IMR-90 (cell line): ENCODE measurements around the gene CBFA2T3. TPM values are rescaled to one million over a fixed set of nuclear protein-coding genes. Genes with fewer than 3 reads are reported as not detected.

ENCODE experiments used
- ATAC-seq: fragments of 200-7000 bp; cut with Tn5 transposase; 2 replicates; pipeline ENCODE4 v1.9.1; 2020; ENCODE audit warnings: low read depth, mild to moderate bottlenecking, moderate library complexity
- BruUV-seq: library from RNA; stranded (reverse); fragments of 400-500 nt; replicated peaks from 2 replicates; lab custom pipeline; 2021; lab: Mats Ljungman, UMichigan
- CTCF ChIA-PET: fragments of 300-600 bp; formaldehyde crosslinking; extraction: SDS; loops from one replicate; lab custom pipeline; 2021; ENCODE audit warnings: antibody characterized with exemption; lab: Yijun Ruan, JAX
- POLR2A ChIA-PET: fragments of 300-600 bp; sonication (Branson Sonifier 250); formaldehyde crosslinking; loops from one replicate; lab custom pipeline; 2022; ENCODE audit warnings: antibody characterized with exemption; ENCODE audit not compliant: unreplicated experiment; lab: Charles Lee
- DNase-seq: peaks from one replicate; pipeline ENCODE4 v3.0.0; 2013
- H2AFZ ChIP-seq: replicated peaks from 2 replicates; pipeline ENCODE3; 2013; ENCODE audit warnings: low read length, mild to moderate bottlenecking; ENCODE audit not compliant: poor library complexity
- H2AK5ac ChIP-seq: 2 replicates; pipeline ENCODE4 v1.6.1; 2013; ENCODE audit warnings: low read depth, low read length, inconsistent platforms
- H2AK9ac ChIP-seq: replicated peaks from 2 replicates; pipeline ENCODE3; 2013; ENCODE audit warnings: mild to moderate bottlenecking, low read depth, low read length, moderate library complexity; ENCODE audit not compliant: poor library complexity
- H2BK120ac ChIP-seq: 2 replicates; pipeline ENCODE4 v1.6.1; 2013; ENCODE audit warnings: low read depth, low read length, inconsistent platforms
- H2BK15ac ChIP-seq: 3 replicates; pipeline ENCODE4 v1.6.1; 2013; ENCODE audit warnings: low read depth, low read length, inconsistent platforms
- H2BK20ac ChIP-seq: 2 replicates; pipeline ENCODE4 v1.6.1; 2013; ENCODE audit warnings: low read depth, mild to moderate bottlenecking, inconsistent platforms, low read length, moderate library complexity
- H2BK5ac ChIP-seq: 2 replicates; pipeline ENCODE4 v1.6.1; 2013; ENCODE audit warnings: mild to moderate bottlenecking, low read depth, low read length, inconsistent platforms; ENCODE audit not compliant: poor library complexity, severe bottlenecking
- H3K14ac ChIP-seq: replicated peaks from 2 replicates; pipeline ENCODE4 v1.6.1; 2013; ENCODE audit warnings: low read depth, low read length, inconsistent platforms
- H3K18ac ChIP-seq: 2 replicates; pipeline ENCODE4 v1.6.1; 2013; ENCODE audit warnings: low read depth, low read length, control low read depth
- H3K23ac ChIP-seq: 2 replicates; pipeline ENCODE4 v1.6.1; 2013; ENCODE audit warnings: low read depth, low read length, inconsistent platforms
- H3K27ac ChIP-seq: 2 replicates; pipeline ENCODE4 v1.5.1; 2013; ENCODE audit warnings: mild to moderate bottlenecking, control low read depth, low read length; ENCODE audit not compliant: insufficient read depth
- H3K27me3 ChIP-seq: 2 replicates; pipeline ENCODE4 v1.6.1; 2013; ENCODE audit warnings: low read length; ENCODE audit not compliant: control insufficient read depth, insufficient read depth
- H3K36me3 ChIP-seq: 2 replicates; pipeline ENCODE4 v1.6.1; 2013; ENCODE audit warnings: low read length, mixed read lengths; ENCODE audit not compliant: control insufficient read depth, insufficient read depth
- H3K4ac ChIP-seq: 2 replicates; pipeline ENCODE4 v1.6.1; 2013; ENCODE audit warnings: low read depth, low read length, inconsistent platforms
- H3K4me1 ChIP-seq: 2 replicates; pipeline ENCODE4 v1.6.1; 2013; ENCODE audit warnings: low read length, mixed read lengths; ENCODE audit not compliant: control insufficient read depth, insufficient read depth
- H3K4me2 ChIP-seq: 2 replicates; pipeline ENCODE4 v1.6.1; 2013; ENCODE audit warnings: low read depth, mild to moderate bottlenecking, control low read depth, low read length, moderate library complexity
- H3K4me3 ChIP-seq: 2 replicates; pipeline ENCODE4 v1.5.1; 2013; ENCODE audit warnings: low read depth, mild to moderate bottlenecking, control low read depth, low read length, moderate library complexity; ENCODE audit not compliant: insufficient read depth
- H3K56ac ChIP-seq: 2 replicates; pipeline ENCODE4 v1.6.1; 2013; ENCODE audit warnings: low read length, inconsistent platforms; ENCODE audit not compliant: insufficient read depth; ENCODE audit errors: extremely low read depth
- H3K79me1 ChIP-seq, 2 experiments: 2 replicates each; pipeline ENCODE4 v1.6.1; 2013; ENCODE audit warnings: low read length in 2 of 2, inconsistent platforms in 1 of 2, low read depth in 1 of 2
- H3K9ac ChIP-seq: 2 replicates; pipeline ENCODE4 v1.6.1; 2013; ENCODE audit warnings: low read depth, low read length, control low read depth
- H3K9me1 ChIP-seq: 2 replicates; pipeline ENCODE4 v1.6.1; 2013; ENCODE audit warnings: low read length, inconsistent platforms; ENCODE audit not compliant: insufficient read depth
- H3K9me3 ChIP-seq: 2 replicates; pipeline ENCODE4 v1.6.1; 2013; ENCODE audit warnings: low read length; ENCODE audit not compliant: control insufficient read depth, insufficient read depth
- H4K20me1 ChIP-seq: 2 replicates; pipeline ENCODE4 v1.6.1; 2013; ENCODE audit warnings: low read length, inconsistent platforms; ENCODE audit not compliant: insufficient read depth
- H4K5ac ChIP-seq: 2 replicates; pipeline ENCODE4 v1.6.1; 2013; ENCODE audit warnings: mild to moderate bottlenecking, low read depth, low read length, control low read depth
- H4K8ac ChIP-seq, 2 experiments: 2 replicates each; pipeline ENCODE4 v1.6.1; 2013; ENCODE audit warnings: low read depth in 2 of 2, low read length in 2 of 2, control low read depth in 1 of 2, inconsistent platforms in 1 of 2
- H4K91ac ChIP-seq: 2 replicates; pipeline ENCODE4 v1.6.1; 2013; ENCODE audit warnings: low read depth, low read length, inconsistent platforms; ENCODE audit not compliant: insufficient read depth
- BHLHE40 ChIP-seq: fragments of 150-350 bp; IDR thresholded peaks from 2 replicates; pipeline ENCODE4 v1.6.1; 2016; ENCODE audit warnings: mild to moderate bottlenecking, low read depth, low read length
- CHD1 ChIP-seq: IDR thresholded peaks from 2 replicates; pipeline ENCODE4 v1.6.1; 2012; ENCODE audit warnings: low read depth, low read length, improper control_type of control experiment
- CTCF ChIP-seq: conservative IDR thresholded peaks from 2 replicates; pipeline ENCODE4 v1.5.1; 2012; ENCODE audit warnings: mild to moderate bottlenecking, low read depth, low read length, improper control_type of control experiment
- ELK1 ChIP-seq: fragments of 150-350 bp; IDR thresholded peaks from 2 replicates; pipeline ENCODE4 v1.6.1; 2016; ENCODE audit warnings: low read depth, mild to moderate bottlenecking, low read length, moderate library complexity, borderline replicate concordance
- MAZ ChIP-seq: IDR thresholded peaks from 2 replicates; pipeline ENCODE4 v1.6.1; 2012; ENCODE audit warnings: low read depth, mild to moderate bottlenecking, low read length, improper control_type of control experiment, moderate library complexity, borderline replicate concordance
- MXI1 ChIP-seq: IDR thresholded peaks from 2 replicates; pipeline ENCODE4 v1.6.1; 2012; ENCODE audit warnings: low read depth, mild to moderate bottlenecking, low read length, moderate library complexity, borderline replicate concordance
- POLR2A ChIP-seq: IDR thresholded peaks from 2 replicates; pipeline ENCODE4 v1.6.1; 2012; ENCODE audit warnings: mild to moderate bottlenecking, low read depth, low read length
- RAD21 ChIP-seq: IDR thresholded peaks from 2 replicates; pipeline ENCODE4 v1.6.1; 2012; ENCODE audit warnings: low read length, improper control_type of control experiment
- RFX5 ChIP-seq: IDR thresholded peaks from 2 replicates; pipeline ENCODE4 v1.8.0; 2012; ENCODE audit warnings: low read depth, mild to moderate bottlenecking, low read length, moderate library complexity
- SMC3 ChIP-seq: fragments of 150-350 bp; IDR thresholded peaks from 2 replicates; pipeline ENCODE4 v1.6.1; 2016; ENCODE audit warnings: low read depth, mild to moderate bottlenecking, antibody characterized with exemption, low read length, moderate library complexity
- USF2 ChIP-seq: fragments of 150-350 bp; IDR thresholded peaks from 2 replicates; pipeline ENCODE4 v1.6.1; 2017; ENCODE audit warnings: mild to moderate bottlenecking, antibody characterized with exemption, low read length, low read depth
- WGBS, 2 experiments: methylation state at CpG; one replicate each; pipeline versions ENCODE4 v1.1.5 to v1.1.7; 2013; ENCODE audit warnings: missing lambda C conversion rate in 2 of 2; ENCODE audit not compliant: insufficient read length in 1 of 2; ENCODE audit errors: extremely low coverage in 2 of 2; 5-methylcytosine and 5-hydroxymethylcytosine counted together
- dilution Hi-C: fragments of 300-500 bp; cut with HindIII; formaldehyde crosslinking; loops from one replicate; pipeline ENCODE4 v1.14.3; 2018; ENCODE audit warnings: low sequenced_read_pairs; ENCODE audit not compliant: unreplicated experiment
- in situ Hi-C: fragments of 300-500 bp; cut with MboI; formaldehyde crosslinking; loops from 3 replicates; pipeline ENCODE4 v1.14.3; 2019; ENCODE audit warnings: low sequenced_read_pairs, inconsistent platforms, mixed read lengths
- intact Hi-C: fragments of 100-400 bp; cut with micrococcal nuclease; formaldehyde crosslinking; loops from 2 replicates; pipeline ENCODE4 v1.10.0; 2022
- polyA plus RNA-seq, 3 experiments: library from polyadenylated mRNA; depleted of rRNA; stranded (reverse); fragments of >200 nt; gene quantifications; 2 replicates each; pipeline ENCODE4 v1.2.3, GENCODE V29; 2012; ENCODE audit warnings: low replicate concordance in 1 of 3
- total RNA-seq: library from RNA; depleted of rRNA; stranded (reverse); fragments of >200 nt; gene quantifications from 2 replicates; pipeline ENCODE4 v1.2.3, GENCODE V29; 2012

Gene CBFA2T3
- total and polyA plus RNA-seq, 2 of the 4 experiments (the other 2 are of a cell fraction), result not detected

- TF ChIP-seq CHD1, result no peak
Measured at GRCh38 chr16:88966986-88967829, 9.8 kb downstream of the CBFA2T3 start (continued).

GRCh38 chr16:88965826-88966480 is 11.1 kb downstream of the CBFA2T3 start:
- dilution Hi-C loops (no loop called here), in situ Hi-C loops (no loop called here), intact Hi-C loops (no loop called here)
- H3K36me3 ChIP-seq, result no peaks in the 10 kb centered on the region
- H3K4ac ChIP-seq, result no peak overlapping the region
- H3K79me1 ChIP-seq, result no peaks in the 10 kb centered on the region
- no peak overlapping the region for H2BK120ac ChIP-seq
- no peak overlapping the region for H3K14ac ChIP-seq
- H3K4me3 ChIP-seq, result no peak overlapping the region
- H4K20me1 ChIP-seq, result no peaks in the 10 kb centered on the region
- no peak overlapping the region for H2BK5ac ChIP-seq
- no peak overlapping the region for H2AFZ ChIP-seq
- no peak for DNase-seq
- H4K91ac ChIP-seq, result no peak overlapping the region
- no peak overlapping the region for H3K9ac ChIP-seq
- POLR2A ChIA-PET, result no interaction called here
- no peak overlapping the region for H3K18ac ChIP-seq
- H3K23ac ChIP-seq, result no peak overlapping the region
- peaks cover 57% of the 10 kb centered on the region for H3K27me3 ChIP-seq
- H2BK20ac ChIP-seq, result no peak overlapping the region
- no peaks in the 10 kb centered on the region for H3K9me3 ChIP-seq
- H4K5ac ChIP-seq, result no peak overlapping the region
- H2AK9ac ChIP-seq, result no peak overlapping the region
- no peak for ATAC-seq
- no peak overlapping the region for H3K27ac ChIP-seq
- H4K8ac ChIP-seq, result no peak overlapping the region
- H3K4me1 ChIP-seq, result no peaks in the 10 kb centered on the region
- no peak overlapping the region for H3K56ac ChIP-seq
- H2AK5ac ChIP-seq, result no peak overlapping the region
- no TSS peak for BruUV-seq
- H2BK15ac ChIP-seq, result no peak overlapping the region
- no peaks in the 10 kb centered on the region for H3K9me1 ChIP-seq
- no peak overlapping the region for H3K4me2 ChIP-seq
- 75% methylated on average over 7 of the region's 19 CpGs; no CpG with 5 or more reads in 1 of the 2 experiments for WGBS, 2 experiments
- CTCF ChIA-PET, result no interaction called here
- TF ChIP-seq RAD21, result no peak
- no peak for TF ChIP-seq SMC3
- TF ChIP-seq POLR2A, result no peak
- TF ChIP-seq CTCF, result no peak
- TF ChIP-seq CHD1, result no peak
- no peak for TF ChIP-seq USF2
- TF ChIP-seq RFX5, result no peak
- TF ChIP-seq ELK1, result no peak
- TF ChIP-seq MXI1, result no peak
- TF ChIP-seq BHLHE40, result no peak
- no peak for TF ChIP-seq MAZ
